Right lobe of liver (tissue), 6 donors: ENCODE results near the gene SRXN1. TPM values are rescaled to one million over a fixed set of nuclear protein-coding genes. Genes with fewer than 3 reads are reported as not detected.
A peak's percentile ranks its signal among the peaks of the same experiment; 100 is the strongest.

Source experiments
- ATAC-seq, 4 donors: fragments of 200-7000 bp; cut with Tn5 transposase; one replicate each; pipeline ENCODE4 v1.9.1; 2020; ENCODE audit warnings: mild to moderate bottlenecking in 4 of 4, moderate library complexity in 4 of 4
- DNase-seq, 3 donors: peaks; one replicate each; pipeline ENCODE4 v3.0.0-alpha.2; 2020
- H3K27ac ChIP-seq, 3 donors: fragments of 200-600 bp; one replicate each; pipeline ENCODE4 v1.8.0; 2022
- H3K27me3 ChIP-seq, 2 donors: fragments of 200-600 bp; one replicate each; pipeline ENCODE4 v1.8.0; 2022
- H3K36me3 ChIP-seq, 4 donors: fragments of 200-600 bp; sonication (generic) in 1 of 4; one replicate each; pipeline versions ENCODE4 v1.5.1 to v1.8.0; 2017 to 2022; ENCODE audit warnings: control low read depth in 1 of 4
- H3K4me1 ChIP-seq, 4 donors: fragments of 200-600 bp; sonication (generic) in 1 of 4; one replicate each; pipeline versions ENCODE4 v1.5.1 to v1.8.0; 2017 to 2022; ENCODE audit warnings: control low read depth in 1 of 4
- H3K4me3 ChIP-seq, 3 donors: fragments of 200-600 bp; one replicate each; pipeline ENCODE4 v1.8.0; 2022
- H3K9me3 ChIP-seq, 4 donors: fragments of 200-600 bp; sonication (generic) in 1 of 4; one replicate each; pipeline versions ENCODE4 v1.5.1 to v1.8.0; 2017 to 2022; ENCODE audit warnings: control low read depth in 1 of 4
- CTCF ChIP-seq, 4 donors: fragments of 200-600 bp in 3 of 4; fragments of 450-650 bp in 1 of 4; IDR thresholded peaks; one replicate each; pipeline versions ENCODE4 v1.5.1 to v1.8.0; 2016 to 2022; ENCODE audit warnings: antibody characterized with exemption in 4 of 4, mild to moderate bottlenecking in 2 of 4
- POLR2A ChIP-seq: fragments of 450-650 bp; IDR thresholded peaks from one replicate; pipeline ENCODE4 v1.6.1; 2017; ENCODE audit warnings: antibody characterized with exemption, mild to moderate bottlenecking
- WGBS: methylation state at CpG from one replicate; pipeline ENCODE4 v1.1.6; 2018; ENCODE audit warnings: low coverage, low lambda C conversion rate; ENCODE audit not compliant: insufficient coverage; ENCODE audit errors: missing lambda C conversion rate; 5-methylcytosine and 5-hydroxymethylcytosine counted together
- intact Hi-C, 2 donors: fragments of 100-400 bp; cut with DNase I; formaldehyde crosslinking; loops; one replicate each; pipeline versions ENCODE4 v1.11.2 to v1.14.1; 2022
- total RNA-seq, 6 experiments: library from RNA; depleted of rRNA in 2 of 6; stranded (reverse); fragments of >200 nt in 2 of 6; fragmentation: NEBNext Ultra II Directional in 3 of 6; extraction: Animal tissue kit (Norgen Biotek cat#: 25700) in 3 of 6; gene quantifications; one replicate each; pipeline versions ENCODE4 v1.1.0 to v1.2.4, GENCODE V29; 2016 to 2023
- donor health status: DM: no; HTN: yes; CAD: no.
- donor health status: DM: no; HTN: no; CAD: no.
- donor health status: DM: no; HTN: no; CAD: no.
- donor health status: DM: no; HTN: yes; CAD: no.
- donor health status: DM: no; HTN: yes; CAD: no.

SRXN1 gene
- total RNA-seq, 6 experiments from 2014 or later, result 14.4 to 166 (median 46.0) TPM

GRCh38 chr20:609371-609964, 43.5 kb downstream of the SRXN1 start:
- TF ChIP-seq CTCF (IDR thresholded peaks at IDR 0.05), result no peak
- TF ChIP-seq POLR2A, result no peak
- intact Hi-C loops, result no loop called here
- no peak for DNase-seq
- Histone ChIP-seq H3K4me1 (no peaks in the 10 kb centered on the region), H3K27me3 (peaks cover 0 to 6% of the 10 kb centered on the region in 2 donors), H3K4me3 (no peak overlapping the region), H3K36me3 (no peaks in the 10 kb centered on the region), H3K27ac (no peak overlapping the region), H3K9me3 (no peaks in the 10 kb centered on the region)
- 11% methylated on average over 9 of the region's 54 CpGs for WGBS
- no peak for ATAC-seq

GRCh38 chr20:608970-609369, 44.0 kb downstream of the SRXN1 start:
- Histone ChIP-seq H3K4me3 (no peak overlapping the region), H3K4me1 (no peaks in the 10 kb centered on the region), H3K9me3 (no peaks in the 10 kb centered on the region), H3K27ac (no peak overlapping the region), H3K36me3 (no peaks in the 10 kb centered on the region), H3K27me3 (peaks cover 0 to 6% of the 10 kb centered on the region in 2 donors)
- no peak for DNase-seq
- intact Hi-C loops, result no loop called here
- no peak for ATAC-seq
- no peak for TF ChIP-seq CTCF (IDR thresholded peaks at IDR 0.05)
- TF ChIP-seq POLR2A, result no peak
- 54% methylated on average over 5 of the region's 8 CpGs for WGBS

DNA sequence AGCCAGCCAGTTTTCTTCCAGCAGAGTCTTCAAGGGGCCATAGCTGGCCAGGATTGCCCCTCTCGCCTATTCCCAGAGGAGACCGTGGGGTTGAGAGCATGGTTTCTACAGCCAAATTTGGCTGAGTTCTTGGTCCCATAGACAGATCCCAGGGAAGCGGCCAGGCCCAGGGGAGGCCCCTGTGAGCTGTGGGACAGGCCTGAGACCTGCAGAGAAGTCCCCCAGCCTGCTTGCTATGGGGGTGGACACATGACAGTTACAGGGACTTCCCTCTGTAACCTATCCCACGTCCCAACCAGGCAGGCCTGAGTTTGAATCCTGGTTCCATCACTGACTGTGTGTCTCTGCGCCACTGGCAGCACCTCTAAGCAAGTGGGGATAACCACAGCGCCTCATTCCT, 45.5 kb downstream of the SRXN1 start:
- Histone ChIP-seq H3K27me3 (peaks cover 0 to 6% of the 10 kb centered on the region in 2 donors), H3K9me3 (no peaks in the 10 kb centered on the region), H3K4me3 (no peak overlapping the region), H3K27ac (no peak overlapping the region), H3K36me3 (no peaks in the 10 kb centered on the region), H3K4me1 (no peaks in the 10 kb centered on the region)
- no CpG with 5 or more reads among the region's 6 CpGs for WGBS
- no peak for ATAC-seq
- DNase-seq, result peak in 1 of 3 donors; percentile 5
- TF ChIP-seq CTCF (IDR thresholded peaks at IDR 0.05) (no peak), POLR2A (no peak)
- intact Hi-C loops, result no loop called here

DNA sequence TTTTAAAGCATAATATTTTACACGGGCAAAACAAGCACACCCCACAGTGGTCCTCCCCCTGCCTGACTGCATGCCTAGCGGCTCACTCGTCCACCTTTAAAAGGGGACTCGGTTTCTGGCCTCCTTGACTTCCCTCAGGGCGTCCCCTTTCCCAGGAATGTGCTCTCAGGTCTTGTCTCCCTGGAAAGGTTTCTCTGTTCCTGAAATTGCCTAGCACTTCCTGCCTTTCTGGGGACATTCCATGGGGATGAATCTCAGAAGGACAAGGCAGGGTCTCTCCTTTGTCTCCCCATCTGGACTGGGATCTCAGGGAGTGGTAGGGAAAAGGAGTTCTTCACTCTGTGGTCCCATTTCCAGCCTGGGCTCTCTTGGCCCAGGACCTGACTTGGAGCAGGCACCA, 47.8 kb downstream of the SRXN1 start:
- Histone ChIP-seq H3K4me3 (no peak overlapping the region), H3K9me3 (no peaks in the 10 kb centered on the region), H3K27ac (no peak overlapping the region), H3K27me3 (no peaks in the 10 kb centered on the region), H3K36me3 (no peaks in the 10 kb centered on the region), H3K4me1 (no peaks in the 10 kb centered on the region)
- TF ChIP-seq CTCF (IDR thresholded peaks at IDR 0.05), result no peak
- TF ChIP-seq POLR2A, result no peak
- ATAC-seq, result no peak
- DNase-seq, result peak in 1 of 3 donors; percentile 2
- WGBS, result 56% methylated on average over 5 of the region's 5 CpGs
- intact Hi-C loops, result no loop called here
